ENCODE measurements around the gene ITPKC.
A peak's percentile ranks its signal among the peaks of the same experiment; 100 is the strongest.
"Not testable (repeated sequence)": the region's sequence is repeated elsewhere in the genome, so short reads cannot be mapped to it uniquely, and the experiment has no call there.

ITPKC gene

DNA sequence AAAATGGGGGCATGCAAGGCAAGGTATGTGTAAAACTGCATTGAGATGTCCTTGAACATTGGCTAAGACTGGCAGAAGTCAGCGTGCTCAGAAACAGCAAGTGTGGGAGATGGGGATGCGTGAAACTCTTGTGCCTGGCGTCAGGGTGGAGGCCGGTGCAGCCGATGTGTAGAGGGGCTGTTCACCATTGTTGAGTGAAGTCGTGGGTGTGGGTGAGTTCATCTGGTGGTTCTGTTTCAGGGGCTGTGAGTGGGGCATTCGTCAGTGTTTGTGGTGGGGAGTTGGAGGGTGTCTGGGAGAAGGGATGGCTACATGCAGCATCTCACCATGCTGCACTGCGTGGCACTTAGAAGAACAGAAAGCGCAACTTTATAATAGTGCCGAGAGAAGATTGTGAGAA lies 47.1 kb downstream of the ITPKC start:
- no peak for DNase-seq (ENCODE audit: low read depth in 3 of 3)

DNA sequence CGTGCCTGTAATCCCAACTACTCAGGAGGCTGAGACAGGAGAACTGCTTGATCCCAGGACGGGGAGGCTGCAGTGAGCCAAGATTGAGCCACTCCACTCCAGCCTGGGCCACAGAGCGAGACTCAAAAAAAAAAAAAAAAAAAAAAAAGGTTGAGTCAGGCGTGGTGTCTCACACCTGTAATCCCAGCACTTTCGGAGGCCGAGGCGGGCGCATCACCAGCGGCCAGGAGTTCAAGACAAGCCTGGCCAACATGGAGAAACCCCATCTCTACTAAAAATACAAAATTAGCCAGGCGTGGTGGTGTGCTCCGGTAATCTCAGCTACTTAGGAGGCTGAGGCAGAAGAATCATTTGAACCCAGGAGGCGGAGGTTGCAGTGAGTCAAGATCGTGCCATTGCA lies 49.5 kb downstream of the ITPKC start:
- DNase-seq (ENCODE audit: low read depth in 3 of 3), result not testable (repeated sequence)

- DNase-seq (ENCODE audit: low read depth in 3 of 3), result no peak
Measured at GRCh38 chr19:40768869-40769268, 52.0 kb downstream of the ITPKC start.

DNA sequence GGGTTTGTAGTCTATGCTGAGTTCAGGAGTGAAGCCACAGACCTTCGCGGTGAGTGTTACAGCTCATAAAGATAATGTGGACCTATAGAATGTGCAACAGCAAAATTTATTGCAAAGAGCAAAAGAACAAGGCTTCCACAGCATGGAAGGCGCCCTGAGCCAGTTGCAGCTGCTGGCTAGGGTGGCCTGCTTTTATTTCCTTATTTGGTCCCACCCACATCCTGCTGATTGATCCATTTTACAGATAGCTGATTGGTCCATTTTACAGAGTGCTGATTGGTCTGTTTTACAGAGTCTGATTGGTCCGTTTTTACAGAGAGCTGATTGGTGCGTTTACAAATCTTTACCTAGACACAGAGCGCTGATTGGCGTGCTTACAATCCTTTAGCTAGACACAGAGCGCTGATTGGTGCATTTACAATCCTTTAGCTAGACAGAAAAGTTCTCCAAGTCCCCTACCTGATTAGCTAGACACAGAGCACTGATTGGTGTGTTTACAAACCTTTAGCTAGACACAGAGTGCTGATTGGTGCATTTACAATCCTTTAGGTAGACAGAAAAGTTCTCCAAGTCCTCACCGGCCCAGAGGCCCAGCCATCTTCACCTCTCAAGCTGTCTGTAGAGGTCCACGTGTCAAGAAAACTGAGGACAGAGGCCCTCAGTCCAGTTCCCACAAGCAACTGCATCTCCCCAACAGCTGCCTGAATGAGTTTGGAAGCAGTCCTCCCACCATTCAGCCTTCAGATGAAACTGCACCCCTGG lies 54.4 kb downstream of the ITPKC start:
- DNase-seq (ENCODE audit: low read depth in 3 of 3), result not testable (repeated sequence)

- no peak for DNase-seq (ENCODE audit: low read depth in 3 of 3)
Measured at GRCh38 chr19:40774916-40775631, 58.2 kb downstream of the ITPKC start, which contains the start of gene MIA. MIA (plus strand) TSS chr19:40775521; CDS start chr19:40775543, 22 bp downstream.

- DNase-seq (ENCODE audit: low read depth in 3 of 3), result no peak
Measured at GRCh38 chr19:40775632-40776022, 58.7 kb downstream of the ITPKC start.

GRCh38 chr19:40776364-40776763 lies 59.5 kb downstream of the ITPKC start:
- DNase-seq (ENCODE audit: low read depth in 3 of 3), result no peak

- peak; percentile 79 to 86 (median 85) for DNase-seq (ENCODE audit: low read depth in 3 of 3)
Measured at GRCh38 chr19:40776932-40777644, 60.2 kb downstream of the ITPKC start.

DNA sequence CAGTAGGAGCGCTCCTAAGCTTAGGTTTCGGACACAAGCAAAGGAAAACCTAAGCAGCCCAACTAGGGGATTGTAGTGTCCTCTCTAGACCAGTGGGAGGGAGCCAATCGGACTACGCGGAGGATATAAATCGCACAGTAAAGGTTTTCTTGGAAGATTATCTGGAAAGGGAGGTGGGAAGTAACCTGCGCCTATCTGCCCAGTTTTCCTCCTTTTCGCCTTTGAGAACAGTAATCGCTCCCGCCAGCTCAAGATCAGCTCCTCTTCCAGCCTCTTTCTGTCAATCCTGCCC lies 60.7 kb downstream of the ITPKC start:
- DNase-seq (ENCODE audit: low read depth in 3 of 3), result no peak

DNA sequence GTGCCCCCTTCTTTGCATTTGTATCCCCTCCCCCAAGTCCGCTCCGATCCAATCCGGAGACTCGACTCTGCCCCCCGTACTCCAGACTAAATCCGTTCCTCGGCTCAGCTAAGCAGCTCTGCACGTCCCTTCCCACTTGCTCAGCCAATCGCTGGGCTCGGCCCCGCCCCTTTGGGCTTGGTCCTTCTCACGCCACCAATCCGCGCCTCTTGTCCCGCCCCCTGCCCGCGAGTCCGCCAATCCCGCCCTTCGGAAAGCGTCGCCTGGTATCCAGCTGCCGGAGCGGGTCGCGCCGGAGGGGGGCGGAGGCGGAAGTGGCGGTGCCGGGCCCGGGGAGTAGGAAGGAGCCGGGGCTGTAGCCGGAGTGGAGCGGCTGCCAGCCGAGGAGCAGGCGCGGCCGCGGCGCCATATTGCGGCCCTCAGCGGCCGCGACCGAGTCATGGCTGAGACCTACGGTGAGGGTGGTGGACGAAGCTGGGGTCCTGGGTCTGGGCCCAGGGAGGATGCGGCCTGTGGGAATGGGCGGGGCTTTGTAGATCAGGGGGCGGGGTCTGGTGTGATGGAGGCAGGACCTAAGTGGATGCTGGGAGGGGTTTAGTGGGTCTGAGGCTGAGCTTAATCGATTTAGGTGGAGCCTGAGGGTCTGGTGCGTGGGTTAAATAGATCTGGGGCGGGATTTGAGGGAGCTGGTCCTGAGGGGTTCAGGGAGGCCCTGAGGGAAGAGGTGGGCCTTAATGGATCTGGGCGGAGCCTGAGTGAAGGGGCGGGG lies 61.2 kb downstream of the ITPKC start, which contains the start of gene RAB4B:
RAB4B (plus strand) TSS at position 311 of the 769 bp plus-strand sequence; CDS start at position 440, 129 bp downstream.
- DNase-seq (ENCODE audit: low read depth in 3 of 3), result peak; percentile 99 to 100 (median 100)

GRCh38 chr19:40778706-40779284 lies 61.9 kb downstream of the ITPKC start:
- DNase-seq (ENCODE audit: low read depth in 3 of 3), result no peak

DNA sequence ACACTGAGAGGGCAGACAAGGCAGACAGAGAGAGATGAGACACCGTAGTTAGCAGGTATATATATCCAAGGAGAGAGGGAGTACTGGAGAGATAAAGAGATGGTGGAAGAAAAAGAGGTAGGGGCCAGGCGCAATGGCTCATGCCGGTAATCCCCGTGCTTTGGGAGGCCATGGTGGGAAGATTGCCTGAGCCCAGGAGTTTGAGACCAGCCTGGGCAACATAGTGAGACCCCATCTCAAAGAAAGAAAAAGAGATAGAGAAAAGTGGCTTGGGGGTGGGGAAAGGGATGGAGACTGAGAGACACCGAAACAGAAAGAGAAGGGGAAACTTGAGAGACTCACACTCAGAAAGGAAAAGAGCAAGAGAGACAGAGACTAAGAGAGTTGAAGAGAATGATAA lies 63.7 kb downstream of the ITPKC start:
- DNase-seq (ENCODE audit: low read depth in 3 of 3), result no peak

GRCh38 chr19:40781140-40781539 lies 64.2 kb downstream of the ITPKC start:
- no peak for DNase-seq (ENCODE audit: low read depth in 3 of 3)

- no peak for DNase-seq (ENCODE audit: low read depth in 3 of 3)
Measured at GRCh38 chr19:40783711-40784110, 66.8 kb downstream of the ITPKC start.

- DNase-seq (ENCODE audit: low read depth in 3 of 3), result not testable (repeated sequence)
Measured at GRCh38 chr19:40784146-40784545, 67.2 kb downstream of the ITPKC start.

DNA sequence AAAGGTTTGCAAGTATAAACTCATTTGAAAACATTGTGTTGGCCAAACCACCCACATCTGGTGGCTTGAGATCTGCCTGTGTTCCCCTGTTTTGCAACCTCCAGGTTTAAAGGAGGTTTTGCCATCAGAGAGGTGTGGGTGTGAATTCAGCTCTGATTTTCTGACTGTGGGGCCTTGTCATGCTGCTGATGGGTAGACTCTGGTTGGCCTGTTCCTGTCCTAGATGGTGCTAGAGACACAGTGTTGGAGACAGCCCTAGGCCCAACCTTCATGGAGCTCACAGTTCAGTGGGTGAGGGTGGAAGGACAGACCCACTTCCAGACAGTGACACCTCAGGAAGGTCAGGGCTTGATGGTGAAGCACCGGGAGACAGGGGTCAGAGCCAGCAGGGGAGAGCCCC lies 68.6 kb downstream of the ITPKC start:
- DNase-seq (ENCODE audit: low read depth in 3 of 3), result no peak

DNA sequence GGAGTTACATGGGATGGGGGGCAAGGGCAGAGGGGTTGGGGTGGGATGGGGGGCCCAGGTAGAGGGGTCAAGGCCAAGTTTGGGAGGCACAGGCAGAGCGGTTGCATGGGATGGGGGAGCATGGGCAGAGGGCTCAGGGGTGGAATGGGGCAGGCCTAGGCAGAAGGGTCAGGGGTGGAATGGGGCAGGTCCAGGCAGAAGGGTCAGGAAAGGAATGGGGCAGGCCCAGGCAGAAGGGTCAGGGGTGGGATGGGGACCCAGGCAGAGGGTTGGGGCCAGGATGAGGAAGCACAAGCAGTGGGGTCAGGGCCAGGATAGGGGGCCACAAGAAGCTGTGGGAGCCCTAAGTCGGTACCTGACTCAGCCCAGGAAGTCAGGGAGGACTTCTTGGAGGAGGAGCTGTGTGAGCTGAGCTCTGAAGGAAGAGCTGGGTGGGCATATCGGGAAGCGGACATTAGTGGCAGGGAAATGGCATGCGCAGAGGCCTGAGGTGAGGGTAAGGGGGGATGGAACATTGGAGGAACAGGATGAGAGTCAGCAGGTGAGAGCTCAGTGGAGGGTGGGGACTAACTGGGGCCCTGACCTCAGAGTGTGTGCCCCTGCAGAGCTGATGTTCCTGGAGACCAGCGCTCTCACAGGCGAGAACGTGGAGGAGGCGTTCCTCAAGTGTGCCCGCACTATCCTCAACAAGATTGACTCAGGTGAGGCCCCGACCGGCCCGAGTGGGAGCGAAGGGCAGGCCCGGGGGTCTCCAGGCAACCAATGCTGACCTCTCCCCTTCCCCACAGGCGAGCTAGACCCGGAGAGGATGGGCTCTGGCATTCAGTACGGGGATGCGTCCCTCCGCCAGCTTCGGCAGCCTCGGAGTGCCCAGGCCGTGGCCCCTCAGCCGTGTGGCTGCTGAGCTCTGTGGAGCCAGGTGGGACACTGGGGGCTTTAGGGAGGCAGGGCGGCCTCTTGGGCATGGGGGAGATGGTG lies 69.4 kb downstream of the ITPKC start:
- DNase-seq (ENCODE audit: low read depth in 3 of 3), result no peak

Data from stimulated activated CD4-positive, alpha-beta T cell treated with anti-CD3 and anti-CD28 coated beads, TNF-alpha, amount 100 ng/mL, for 48 hours (primary cell).